ENCODE data around the gene ACO1.

ACO1 gene

GRCh38 chr9:32424616-32425015, 40.2 kb downstream of the ACO1 start:
- DNase-seq = no peak

- DNase-seq = no peak
Measured at GRCh38 chr9:32426278-32426939, 42.0 kb downstream of the ACO1 start.

GRCh38 chr9:32427111-32427873, 42.8 kb downstream of the ACO1 start:
- no peak for DNase-seq

- DNase-seq = no peak
Measured at GRCh38 chr9:32430720-32431119, 46.3 kb downstream of the ACO1 start.

- no peak for DNase-seq
Measured at GRCh38 chr9:32431196-32431595, 46.8 kb downstream of the ACO1 start.

GRCh38 chr9:32431940-32432555, 47.6 kb downstream of the ACO1 start:
- peak; percentile 20 to 48 for DNase-seq

GRCh38 chr9:32434892-32435291, 50.4 kb downstream of the ACO1 start:
- DNase-seq = no peak

GRCh38 chr9:32441678-32442077, 57.2 kb downstream of the ACO1 start:
- DNase-seq = no peak

GRCh38 chr9:32442433-32442832, 58.0 kb downstream of the ACO1 start:
- DNase-seq = no peak

- no peak for DNase-seq
Measured at GRCh38 chr9:32449969-32450368, 65.5 kb downstream of the ACO1 start.

- DNase-seq = no peak
Measured at GRCh38 chr9:32454280-32454679, 69.8 kb downstream of the ACO1 start.

- DNase-seq = no peak
Measured at GRCh38 chr9:32455738-32456137, 71.3 kb downstream of the ACO1 start.

GRCh38 chr9:32456564-32456963, 72.1 kb downstream of the ACO1 start:
- DNase-seq = no peak

GRCh38 chr9:32463500-32464293, 79.3 kb downstream of the ACO1 start:
- DNase-seq = no peak

GRCh38 chr9:32468740-32469139, 84.3 kb downstream of the ACO1 start:
- no peak for DNase-seq

- DNase-seq = no peak
Measured at GRCh38 chr9:32472344-32472743, 87.9 kb downstream of the ACO1 start.

GRCh38 chr9:32483343-32483742, 98.9 kb downstream of the ACO1 start:
- no peak for DNase-seq

GRCh38 chr9:32486839-32487562, 102.6 kb downstream of the ACO1 start:
- no peak for DNase-seq

- no peak for DNase-seq
Measured at GRCh38 chr9:32487981-32488380, 103.5 kb downstream of the ACO1 start.

GRCh38 chr9:32490601-32491000, 106.2 kb downstream of the ACO1 start:
- no peak for DNase-seq

- DNase-seq = no peak
Measured at GRCh38 chr9:32497921-32498320, 113.5 kb downstream of the ACO1 start.

GRCh38 chr9:32500768-32501167, 116.3 kb downstream of the ACO1 start:
- no peak for DNase-seq

GRCh38 chr9:32501868-32502267, 117.4 kb downstream of the ACO1 start:
- no peak for DNase-seq
